ENCODE results near the gene SLC16A6.

Gene SLC16A6

DNA sequence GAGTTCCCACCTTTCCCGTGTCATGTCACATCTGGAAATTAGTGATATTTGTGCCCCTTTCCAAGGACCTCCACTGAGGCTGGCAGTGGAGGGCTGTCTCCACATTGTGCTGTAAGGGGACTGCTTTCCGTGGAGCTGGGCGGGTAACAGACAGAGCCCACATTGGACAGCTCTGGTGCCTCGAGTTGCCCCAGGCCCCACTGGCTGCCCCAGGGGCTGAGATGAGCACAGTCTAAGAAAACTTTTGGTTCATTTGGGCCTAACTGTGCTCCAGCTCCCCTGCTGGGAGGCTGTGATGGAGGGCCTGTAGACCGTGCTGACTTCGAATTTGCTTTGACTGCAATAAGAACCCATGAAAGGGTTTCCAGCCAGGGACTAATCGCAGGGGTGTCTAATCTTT, 38.4 kb upstream of the SLC16A6 start:
- Histone ChIP-seq H3K36me3 (replicated peaks in 1 of 2; ENCODE audit: control insufficient read depth in 2 of 2, insufficient read depth in 2 of 2, low read length in 2 of 2) (no peaks in the 10 kb centered on the region), H3K4ac (ENCODE audit: low read length) (no peak overlapping the region), H4K91ac (ENCODE audit: low read depth, low read length, poor library complexity) (no peak overlapping the region), H3K9ac (ENCODE audit: low read depth, low read length, poor library complexity) (no peak overlapping the region), H3K4me2 (ENCODE audit: insufficient read depth, low read length, poor library complexity, severe bottlenecking) (no peak overlapping the region), H3K4me3 (ENCODE audit: low read length in 2 of 2) (no peak overlapping the region), H3K23ac (ENCODE audit: low read depth, low read length, poor library complexity) (no peak overlapping the region), H4K8ac (ENCODE audit: low read depth, low read length) (no peak overlapping the region), H2AK5ac (ENCODE audit: low read depth, low read length) (no peak overlapping the region), H2BK120ac (ENCODE audit: low read depth, low read length) (no peak overlapping the region), H3K4me1 (ENCODE audit: control insufficient read depth in 2 of 2, insufficient read depth in 1 of 2, low read depth in 1 of 2, low read length in 2 of 2) (no peaks in the 10 kb centered on the region), H3K9me3 (replicated peaks in 1 of 2; ENCODE audit: control insufficient read depth in 2 of 2, insufficient read depth in 1 of 2, low read depth in 1 of 2, low read length in 2 of 2) (peaks cover 5 to 10% of the 10 kb centered on the region in 2 donors), H3K27me3 (ENCODE audit: control insufficient read depth in 3 of 3, insufficient read depth in 3 of 3, low read depth in 1 of 3, low read length in 3 of 3) (no peaks in the 10 kb centered on the region), H3K79me1 (ENCODE audit: low read depth, low read length) (no peaks in the 10 kb centered on the region), H3K14ac (ENCODE audit: low read length) (no peak overlapping the region), H2BK12ac (ENCODE audit: low read length) (no peak overlapping the region), H2BK15ac (ENCODE audit: low read length) (no peak overlapping the region), H3K27ac (replicated peaks; ENCODE audit: low read length) (no peak overlapping the region), H2BK5ac (ENCODE audit: low read length) (no peak overlapping the region), H3K18ac (ENCODE audit: low read length) (no peak overlapping the region), H2AFZ (ENCODE audit: low read length) (no peak overlapping the region)
- no peak for DNase-seq (ENCODE audit: low spot score)
- WGBS, 2 donors (ENCODE audit: extremely low coverage in 2 of 2, insufficient read length in 2 of 2, insufficient replicate concordance in 1 of 2) = no CpG with 5 or more reads among the region's 7 CpGs

DNA sequence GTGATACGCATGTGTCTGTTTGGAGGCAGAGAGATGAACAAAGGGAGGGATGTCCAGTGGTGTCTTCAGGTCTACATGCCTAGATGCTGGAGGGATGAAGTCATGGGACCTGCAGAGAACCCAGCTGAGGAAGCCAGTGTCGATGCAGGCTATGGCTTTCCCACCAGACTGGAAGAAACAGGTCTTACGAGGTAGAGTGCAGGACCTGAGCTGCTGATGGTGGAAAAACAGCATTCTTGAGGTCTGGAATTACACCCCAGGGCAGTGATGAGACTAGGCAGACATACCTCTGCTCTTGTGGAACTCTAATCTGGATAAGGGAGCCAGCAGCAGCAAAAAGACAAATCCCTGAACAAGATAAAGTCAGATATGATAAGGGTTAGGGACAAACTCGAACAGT, 37.7 kb upstream of the SLC16A6 start:
- Histone ChIP-seq H3K4me2 (ENCODE audit: insufficient read depth, low read length, poor library complexity, severe bottlenecking) (no peak overlapping the region), H3K9ac (ENCODE audit: low read depth, low read length, poor library complexity) (no peak overlapping the region), H3K79me1 (ENCODE audit: low read depth, low read length) (no peaks in the 10 kb centered on the region), H2BK12ac (ENCODE audit: low read length) (no peak overlapping the region), H3K4me3 (ENCODE audit: low read length in 2 of 2) (peak overlapping the region in 1 of 2 donors; percentile 18), H3K4ac (ENCODE audit: low read length) (no peak overlapping the region), H2BK120ac (ENCODE audit: low read depth, low read length) (no peak overlapping the region), H2AK5ac (ENCODE audit: low read depth, low read length) (no peak overlapping the region), H3K36me3 (replicated peaks in 1 of 2; ENCODE audit: control insufficient read depth in 2 of 2, insufficient read depth in 2 of 2, low read length in 2 of 2) (no peaks in the 10 kb centered on the region), H2BK5ac (ENCODE audit: low read length) (no peak overlapping the region), H2BK15ac (ENCODE audit: low read length) (no peak overlapping the region), H4K91ac (ENCODE audit: low read depth, low read length, poor library complexity) (no peak overlapping the region), H2AFZ (ENCODE audit: low read length) (no peak overlapping the region), H4K8ac (ENCODE audit: low read depth, low read length) (no peak overlapping the region), H3K18ac (ENCODE audit: low read length) (no peak overlapping the region), H3K23ac (ENCODE audit: low read depth, low read length, poor library complexity) (no peak overlapping the region), H3K14ac (ENCODE audit: low read length) (no peak overlapping the region), H3K27me3 (ENCODE audit: control insufficient read depth in 3 of 3, insufficient read depth in 3 of 3, low read depth in 1 of 3, low read length in 3 of 3) (no peaks in the 10 kb centered on the region), H3K4me1 (ENCODE audit: control insufficient read depth in 2 of 2, insufficient read depth in 1 of 2, low read depth in 1 of 2, low read length in 2 of 2) (no peaks in the 10 kb centered on the region), H3K27ac (replicated peaks; ENCODE audit: low read length) (no peak overlapping the region), H3K9me3 (replicated peaks in 1 of 2; ENCODE audit: control insufficient read depth in 2 of 2, insufficient read depth in 1 of 2, low read depth in 1 of 2, low read length in 2 of 2) (peaks cover 8 to 14% of the 10 kb centered on the region in 2 donors)
- no CpG with 5 or more reads among the region's 4 CpGs for WGBS, 2 donors (ENCODE audit: extremely low coverage in 2 of 2, insufficient read length in 2 of 2, insufficient replicate concordance in 1 of 2)
- no peak for DNase-seq (ENCODE audit: low spot score)

DNA sequence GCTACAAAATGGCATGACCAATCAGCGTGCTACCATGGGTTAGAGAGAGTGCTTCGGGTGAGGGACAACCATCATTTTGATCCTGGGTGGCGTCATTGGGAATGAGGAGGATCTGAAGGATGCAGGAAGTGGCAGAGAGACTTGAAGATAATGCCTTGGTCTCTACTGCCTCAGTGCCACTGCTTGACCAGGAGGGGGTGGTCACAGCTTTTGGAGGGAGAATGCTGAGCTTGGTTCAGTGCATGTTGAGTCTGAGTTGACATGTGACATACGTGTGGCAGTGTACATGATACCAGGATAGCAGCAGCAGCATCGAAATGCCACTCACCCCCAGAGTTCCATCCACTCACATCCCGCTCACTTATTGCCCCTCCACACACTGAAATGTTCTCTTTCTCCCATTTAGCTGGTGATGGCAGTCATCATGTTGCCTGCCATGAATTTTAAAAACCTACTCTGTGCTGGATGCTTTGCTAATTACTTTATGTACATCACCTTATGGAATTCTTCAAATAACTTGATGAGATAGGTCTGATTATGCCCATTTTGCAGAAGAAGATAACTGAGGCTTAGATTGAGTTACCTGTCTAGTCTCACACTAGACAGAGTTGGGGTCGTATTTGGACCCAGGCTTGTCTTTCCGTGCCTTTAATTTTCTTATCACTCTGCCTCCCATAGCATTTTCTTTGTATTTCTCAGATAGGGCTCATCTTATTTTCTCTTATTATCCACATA, 37.1 kb upstream of the SLC16A6 start:
- Histone ChIP-seq H3K4ac (ENCODE audit: low read length) (no peak overlapping the region), H4K8ac (ENCODE audit: low read depth, low read length) (no peak overlapping the region), H3K36me3 (replicated peaks in 1 of 2; ENCODE audit: control insufficient read depth in 2 of 2, insufficient read depth in 2 of 2, low read length in 2 of 2) (no peaks in the 10 kb centered on the region), H3K9ac (ENCODE audit: low read depth, low read length, poor library complexity) (no peak overlapping the region), H2AK5ac (ENCODE audit: low read depth, low read length) (no peak overlapping the region), H4K91ac (ENCODE audit: low read depth, low read length, poor library complexity) (no peak overlapping the region), H2BK5ac (ENCODE audit: low read length) (no peak overlapping the region), H3K27me3 (ENCODE audit: control insufficient read depth in 3 of 3, insufficient read depth in 3 of 3, low read depth in 1 of 3, low read length in 3 of 3) (no peaks in the 10 kb centered on the region), H3K27ac (replicated peaks; ENCODE audit: low read length) (no peak overlapping the region), H2BK12ac (ENCODE audit: low read length) (no peak overlapping the region), H3K4me3 (ENCODE audit: low read length in 2 of 2) (no peak overlapping the region), H3K18ac (ENCODE audit: low read length) (no peak overlapping the region), H2BK120ac (ENCODE audit: low read depth, low read length) (no peak overlapping the region), H3K23ac (ENCODE audit: low read depth, low read length, poor library complexity) (no peak overlapping the region), H3K14ac (ENCODE audit: low read length) (no peak overlapping the region), H2AFZ (ENCODE audit: low read length) (no peak overlapping the region), H2BK15ac (ENCODE audit: low read length) (no peak overlapping the region), H3K9me3 (replicated peaks in 1 of 2; ENCODE audit: control insufficient read depth in 2 of 2, insufficient read depth in 1 of 2, low read depth in 1 of 2, low read length in 2 of 2) (peaks cover 8 to 14% of the 10 kb centered on the region in 2 donors), H3K4me1 (ENCODE audit: control insufficient read depth in 2 of 2, insufficient read depth in 1 of 2, low read depth in 1 of 2, low read length in 2 of 2) (no peaks in the 10 kb centered on the region), H3K79me1 (ENCODE audit: low read depth, low read length) (no peaks in the 10 kb centered on the region), H3K4me2 (ENCODE audit: insufficient read depth, low read length, poor library complexity, severe bottlenecking) (no peak overlapping the region)
- no peak for DNase-seq (ENCODE audit: low spot score)
- WGBS, 2 donors (ENCODE audit: extremely low coverage in 2 of 2, insufficient read length in 2 of 2, insufficient replicate concordance in 1 of 2) = no CpG with 5 or more reads among the region's 8 CpGs

DNA sequence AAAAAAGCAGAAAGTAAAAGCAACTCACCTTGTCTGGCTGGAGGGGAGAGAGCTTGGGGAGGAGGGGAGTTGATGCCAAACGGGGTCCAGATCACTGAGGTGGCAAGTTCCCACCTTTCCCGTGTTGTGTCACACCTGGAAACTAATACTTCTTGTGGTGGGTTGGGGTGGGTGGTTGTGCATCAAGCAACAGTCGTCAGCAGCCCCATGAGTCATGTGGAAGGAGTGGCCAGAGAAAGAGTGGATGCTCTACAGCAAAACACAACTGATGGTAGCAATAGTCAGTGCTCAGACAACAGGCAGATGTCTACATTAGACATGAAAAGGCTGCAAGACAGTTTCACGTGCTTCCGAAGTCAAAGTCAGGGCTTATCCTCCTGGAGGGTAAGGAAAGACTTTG, 35.8 kb upstream of the SLC16A6 start:
- WGBS, 2 donors (ENCODE audit: extremely low coverage in 2 of 2, insufficient read length in 2 of 2, insufficient replicate concordance in 1 of 2) = no CpG with 5 or more reads among the region's 5 CpGs
- no peak for DNase-seq (ENCODE audit: low spot score)

More for the DNA sequence above, 35.8 kb upstream of the SLC16A6 start:
- H2BK12ac ChIP-seq (ENCODE audit: low read length) = no peak overlapping the region
- H3K27me3 ChIP-seq (ENCODE audit: control insufficient read depth in 3 of 3, insufficient read depth in 3 of 3, low read depth in 1 of 3, low read length in 3 of 3) = no peaks in the 10 kb centered on the region
- no peak overlapping the region for H3K4me2 ChIP-seq (ENCODE audit: insufficient read depth, low read length, poor library complexity, severe bottlenecking)
- H3K9ac ChIP-seq (ENCODE audit: low read depth, low read length, poor library complexity) = no peak overlapping the region
- H3K23ac ChIP-seq (ENCODE audit: low read depth, low read length, poor library complexity) = no peak overlapping the region
- peaks cover 8 to 14% of the 10 kb centered on the region in 2 donors for H3K9me3 ChIP-seq (replicated peaks in 1 of 2; ENCODE audit: control insufficient read depth in 2 of 2, insufficient read depth in 1 of 2, low read depth in 1 of 2, low read length in 2 of 2)
- no peak overlapping the region for H3K27ac ChIP-seq (replicated peaks; ENCODE audit: low read length)
- no peak overlapping the region for H2AK5ac ChIP-seq (ENCODE audit: low read depth, low read length)
- no peak overlapping the region for H2AFZ ChIP-seq (ENCODE audit: low read length)
- H3K14ac ChIP-seq (ENCODE audit: low read length) = no peak overlapping the region
- no peaks in the 10 kb centered on the region for H3K36me3 ChIP-seq (replicated peaks in 1 of 2; ENCODE audit: control insufficient read depth in 2 of 2, insufficient read depth in 2 of 2, low read length in 2 of 2)
- H3K4ac ChIP-seq (ENCODE audit: low read length) = no peak overlapping the region
- no peak overlapping the region for H2BK5ac ChIP-seq (ENCODE audit: low read length)
- no peak overlapping the region for H3K4me3 ChIP-seq (ENCODE audit: low read length in 2 of 2)
- no peak overlapping the region for H3K18ac ChIP-seq (ENCODE audit: low read length)
- no peak overlapping the region for H2BK15ac ChIP-seq (ENCODE audit: low read length)
- H4K8ac ChIP-seq (ENCODE audit: low read depth, low read length) = no peak overlapping the region
- no peaks in the 10 kb centered on the region for H3K79me1 ChIP-seq (ENCODE audit: low read depth, low read length)
- no peak overlapping the region for H2BK120ac ChIP-seq (ENCODE audit: low read depth, low read length)
- H3K4me1 ChIP-seq (ENCODE audit: control insufficient read depth in 2 of 2, insufficient read depth in 1 of 2, low read depth in 1 of 2, low read length in 2 of 2) = no peaks in the 10 kb centered on the region
- no peak overlapping the region for H4K91ac ChIP-seq (ENCODE audit: low read depth, low read length, poor library complexity)
